DOHH2 (cell line): ENCODE measurements around the gene PRR11.

Experiments
- H3F3A ChIP-seq: fragments of 200-600 bp; sonication (generic), shearing (Covaris generic); 2 replicates; pipeline ENCODE4 v1.6.0; 2016; ENCODE audit warnings: antibody characterized with exemption, mild to moderate bottlenecking; ENCODE audit not compliant: control insufficient read depth, insufficient read depth
- H3K27ac ChIP-seq: fragments of 200-600 bp; sonication (generic); 2 replicates; pipeline ENCODE4 v1.5.1; 2014; ENCODE audit warnings: low read depth, mild to moderate bottlenecking, low read length, moderate library complexity
- H3K27me3 ChIP-seq: fragments of 200-600 bp; sonication (generic); 2 replicates; pipeline ENCODE4 v1.6.1; 2014; ENCODE audit warnings: mild to moderate bottlenecking, low read length, mixed read lengths; ENCODE audit not compliant: control insufficient read depth
- H3K36me3 ChIP-seq: fragments of 200-600 bp; sonication (generic); 2 replicates; pipeline ENCODE4 v1.6.1; 2014; ENCODE audit warnings: mild to moderate bottlenecking, low read length, moderate library complexity, mixed read lengths; ENCODE audit not compliant: control insufficient read depth
- H3K4me1 ChIP-seq: fragments of 200-600 bp; sonication (generic); 2 replicates; pipeline ENCODE4 v1.6.1; 2014; ENCODE audit warnings: mild to moderate bottlenecking, low read length, mixed read lengths; ENCODE audit not compliant: control insufficient read depth
- H3K4me2 ChIP-seq: fragments of 200-600 bp; sonication (generic); 2 replicates; pipeline ENCODE4 v1.6.0; 2014; ENCODE audit warnings: mild to moderate bottlenecking, low read length, moderate library complexity
- H3K4me3 ChIP-seq: fragments of 200-600 bp; sonication (generic); 2 replicates; pipeline ENCODE4 v1.5.1; 2014; ENCODE audit warnings: mild to moderate bottlenecking, low read length, mixed read lengths
- H3K79me2 ChIP-seq: fragments of 200-600 bp; sonication (generic); 2 replicates; pipeline ENCODE4 v1.6.1; 2014; ENCODE audit warnings: mild to moderate bottlenecking, low read length, mixed read lengths; ENCODE audit not compliant: control insufficient read depth
- H3K9me2 ChIP-seq: fragments of 200-600 bp; sonication (generic); replicated peaks from 2 replicates; pipeline ENCODE4 v1.6.1; 2014; ENCODE audit warnings: mild to moderate bottlenecking, low read length, mixed read lengths; ENCODE audit not compliant: control insufficient read depth
- H3K9me3 ChIP-seq: fragments of 200-600 bp; sonication (generic); 2 replicates; pipeline ENCODE4 v1.6.1; 2014; ENCODE audit warnings: antibody characterized with exemption, low read length, mixed read lengths; ENCODE audit not compliant: control insufficient read depth, insufficient read depth
- H4K20me1 ChIP-seq: fragments of 200-600 bp; sonication (generic); 2 replicates; pipeline ENCODE4 v1.6.0; 2014; ENCODE audit warnings: low read depth, mild to moderate bottlenecking, antibody characterized with exemption, low read length, moderate library complexity; ENCODE audit not compliant: control insufficient read depth, insufficient read depth
- EZH2phosphoT487 ChIP-seq: fragments of 200-600 bp; sonication (generic); IDR thresholded peaks from 2 replicates; pipeline ENCODE4 v1.6.1; 2017; ENCODE audit warnings: borderline replicate concordance, mild to moderate bottlenecking, antibody characterized with exemption, low read length, moderate library complexity, mixed read lengths
- TF ChIP-seq, protein P1 (sequence below): fragments of 200-600 bp; sonication (generic); IDR thresholded peaks from one replicate; pipeline ENCODE4 v1.5.1; 2014; ENCODE audit warnings: antibody characterized with exemption, mild to moderate bottlenecking, low read depth, low read length; ENCODE audit not compliant: poor library complexity, severe bottlenecking

PRR11 gene

GRCh38 chr17:59151006-59151405 lies 4.5 kb upstream of the PRR11 start:
- Histone ChIP-seq H3K4me1 (peaks cover 31% of the 10 kb centered on the region), H3K27me3 (no peaks in the 10 kb centered on the region), H3K79me2 (peaks cover 94% of the 10 kb centered on the region), H3F3A (no peaks in the 10 kb centered on the region), H3K4me2 (peak overlapping the region; percentile 52; the same call in 1 of the 2 replicates), H3K9me2 (no peaks in the 10 kb centered on the region), H3K9me3 (no peaks in the 10 kb centered on the region), H3K27ac (no peak overlapping the region), H3K4me3 (no peak overlapping the region), H3K36me3 (peaks cover 40% of the 10 kb centered on the region), H4K20me1 (0 out of 2 replicates have a peak, but pooled peaks cover 4% of the 10 kb centered on the region)
- TF ChIP-seq, protein P1, sequence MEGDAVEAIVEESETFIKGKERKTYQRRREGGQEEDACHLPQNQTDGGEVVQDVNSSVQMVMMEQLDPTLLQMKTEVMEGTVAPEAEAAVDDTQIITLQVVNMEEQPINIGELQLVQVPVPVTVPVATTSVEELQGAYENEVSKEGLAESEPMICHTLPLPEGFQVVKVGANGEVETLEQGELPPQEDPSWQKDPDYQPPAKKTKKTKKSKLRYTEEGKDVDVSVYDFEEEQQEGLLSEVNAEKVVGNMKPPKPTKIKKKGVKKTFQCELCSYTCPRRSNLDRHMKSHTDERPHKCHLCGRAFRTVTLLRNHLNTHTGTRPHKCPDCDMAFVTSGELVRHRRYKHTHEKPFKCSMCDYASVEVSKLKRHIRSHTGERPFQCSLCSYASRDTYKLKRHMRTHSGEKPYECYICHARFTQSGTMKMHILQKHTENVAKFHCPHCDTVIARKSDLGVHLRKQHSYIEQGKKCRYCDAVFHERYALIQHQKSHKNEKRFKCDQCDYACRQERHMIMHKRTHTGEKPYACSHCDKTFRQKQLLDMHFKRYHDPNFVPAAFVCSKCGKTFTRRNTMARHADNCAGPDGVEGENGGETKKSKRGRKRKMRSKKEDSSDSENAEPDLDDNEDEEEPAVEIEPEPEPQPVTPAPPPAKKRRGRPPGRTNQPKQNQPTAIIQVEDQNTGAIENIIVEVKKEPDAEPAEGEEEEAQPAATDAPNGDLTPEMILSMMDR: no peak
- no peak for TF ChIP-seq EZH2phosphoT487

DNA sequence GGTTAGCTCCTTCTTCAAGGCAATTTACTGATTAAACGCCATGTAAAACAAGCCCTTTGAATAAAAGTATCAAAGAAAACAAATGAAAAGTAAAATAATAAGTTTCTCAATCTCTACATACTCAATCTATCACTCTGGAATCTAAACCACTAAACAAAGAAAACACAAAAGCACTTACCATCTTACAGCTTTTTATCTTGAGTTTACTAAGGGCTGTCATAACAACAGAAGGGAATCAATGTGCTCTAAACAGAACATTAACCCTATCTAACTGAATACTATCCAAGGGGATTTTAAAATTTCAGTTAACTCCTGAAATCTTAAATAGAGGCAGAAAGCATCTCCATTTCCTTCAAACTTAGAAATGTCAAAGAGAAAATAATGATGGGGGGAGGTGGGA lies 4.0 kb upstream of the PRR11 start:
- H3K9me3 ChIP-seq: no peaks in the 10 kb centered on the region
- H4K20me1 ChIP-seq: 0 out of 2 replicates have a peak, but pooled peaks cover 4% of the 10 kb centered on the region
- no peaks in the 10 kb centered on the region for H3F3A ChIP-seq
- peaks cover 94% of the 10 kb centered on the region for H3K79me2 ChIP-seq
- H3K4me1 ChIP-seq: peaks cover 32% of the 10 kb centered on the region
- peaks cover 43% of the 10 kb centered on the region for H3K36me3 ChIP-seq
- H3K27ac ChIP-seq: no peak overlapping the region
- TF ChIP-seq, protein P1: no peak
- no peak for TF ChIP-seq EZH2phosphoT487
- H3K4me3 ChIP-seq: peak overlapping the region; percentile 15
- H3K9me2 ChIP-seq: no peaks in the 10 kb centered on the region
- peak overlapping the region; percentile 52 for H3K4me2 ChIP-seq
- H3K27me3 ChIP-seq: no peaks in the 10 kb centered on the region

- H3K4me3 ChIP-seq: peak overlapping the region; percentile 87
- TF ChIP-seq, protein P1: no peak
- no peak for TF ChIP-seq EZH2phosphoT487
- H3K9me3 ChIP-seq: no peaks in the 10 kb centered on the region
- H3K9me2 ChIP-seq: no peaks in the 10 kb centered on the region
- H3K4me2 ChIP-seq: peak overlapping the region; percentile 52
- peaks cover 45% of the 10 kb centered on the region for H3K4me1 ChIP-seq
- no peak overlapping the region for H3K27ac ChIP-seq
- no peaks in the 10 kb centered on the region for H3K27me3 ChIP-seq
- H4K20me1 ChIP-seq: 0 out of 2 replicates have a peak, but pooled peaks cover 4% of the 10 kb centered on the region
- H3K36me3 ChIP-seq: peaks cover 56% of the 10 kb centered on the region
- H3K79me2 ChIP-seq: peaks cover 94% of the 10 kb centered on the region
- no peaks in the 10 kb centered on the region for H3F3A ChIP-seq
These were observed 2.6 kb upstream of the PRR11 start for GRCh38 chr17:59152925-59153324.

- H3K4me1 ChIP-seq: peaks cover 59% of the 10 kb centered on the region
- no peaks in the 10 kb centered on the region for H3K27me3 ChIP-seq
- peaks cover 94% of the 10 kb centered on the region for H3K79me2 ChIP-seq
- H3K4me3 ChIP-seq: peak overlapping the region; percentile 87
- TF ChIP-seq, protein P1: no peak
- TF ChIP-seq EZH2phosphoT487: no peak
- peak overlapping the region; percentile 73 for H3K27ac ChIP-seq
- no peaks in the 10 kb centered on the region for H3K9me3 ChIP-seq
- H3K36me3 ChIP-seq: peaks cover 63% of the 10 kb centered on the region
- peak overlapping the region; percentile 52 for H3K4me2 ChIP-seq
- H3F3A ChIP-seq: no peaks in the 10 kb centered on the region
- H3K9me2 ChIP-seq: no peaks in the 10 kb centered on the region
- no peaks in the 10 kb centered on the region for H4K20me1 ChIP-seq
These were observed 1.2 kb upstream of the PRR11 start for GRCh38 chr17:59154292-59154720.
